ENCODE results near the gene CMTM1. TPM values are rescaled to one million over a fixed set of nuclear protein-coding genes. Genes with fewer than 3 reads are reported as not detected.
A peak's percentile ranks its signal among the peaks of the same experiment; 100 is the strongest.

CMTM1 gene
- 2.9 TPM for polyA plus RNA-seq (2013, experiment 1 of 2; ENCODE audit: insufficient read length)
- polyA plus RNA-seq (2013, experiment 2 of 2; ENCODE audit: insufficient read length), result 3.8 TPM

GRCh38 chr16:66566051-66566901, at the start of gene CMTM1:
Gene CMTM1 (plus strand): TSS chr16:66566439. CDS start chr16:66566514, 75 bp downstream.
- no peak for DNase-seq

- DNase-seq, result no peak
Measured at GRCh38 chr16:66516509-66516807, 49.8 kb upstream of the CMTM1 start.

GRCh38 chr16:66516808-66517585, 49.2 kb upstream of the CMTM1 start:
- peak; percentile 95 for DNase-seq

GRCh38 chr16:66517586-66518263, 48.5 kb upstream of the CMTM1 start:
- DNase-seq, result no peak

- no peak for DNase-seq
Measured at GRCh38 chr16:66519482-66520373, 46.5 kb upstream of the CMTM1 start.

GRCh38 chr16:66520406-66521170, 45.7 kb upstream of the CMTM1 start:
- no peak for DNase-seq

GRCh38 chr16:66521252-66521713, 45.0 kb upstream of the CMTM1 start:
- no peak for DNase-seq

- peak; percentile 59 for DNase-seq
Measured at GRCh38 chr16:66521951-66522771, 44.1 kb upstream of the CMTM1 start.

- no peak for DNase-seq
Measured at GRCh38 chr16:66522816-66523590, 43.2 kb upstream of the CMTM1 start.

- DNase-seq, result no peak
Measured at GRCh38 chr16:66523861-66524354, 42.3 kb upstream of the CMTM1 start.

GRCh38 chr16:66524601-66525164, 41.6 kb upstream of the CMTM1 start:
- DNase-seq, result no peak

GRCh38 chr16:66525396-66526180, 40.7 kb upstream of the CMTM1 start:
- no peak for DNase-seq

- no peak for DNase-seq
Measured at GRCh38 chr16:66528294-66528693, 37.9 kb upstream of the CMTM1 start.

GRCh38 chr16:66529475-66529874, 36.8 kb upstream of the CMTM1 start:
- no peak for DNase-seq

- DNase-seq, result no peak
Measured at GRCh38 chr16:66534376-66534799, 31.9 kb upstream of the CMTM1 start.

GRCh38 chr16:66536525-66536924, 29.7 kb upstream of the CMTM1 start:
- DNase-seq, result no peak

GRCh38 chr16:66537236-66537635, 29.0 kb upstream of the CMTM1 start:
- no peak for DNase-seq

- DNase-seq, result no peak
Measured at GRCh38 chr16:66538910-66539309, 27.3 kb upstream of the CMTM1 start.
